GM21576 (cell line): ENCODE data around the gene EPC1.
"Not testable (repeated sequence)": the region's sequence is repeated elsewhere in the genome, so short reads cannot be mapped to it uniquely, and the experiment has no call there.

Experiments used
- ATAC-seq: cut with Tn5 transposase; IDR thresholded peaks from one replicate; pipeline ENCODE4 v1.9.1; 2021; ENCODE audit warnings: mild to moderate bottlenecking, moderate library complexity; ENCODE audit not compliant: unreplicated experiment

Gene EPC1

DNA sequence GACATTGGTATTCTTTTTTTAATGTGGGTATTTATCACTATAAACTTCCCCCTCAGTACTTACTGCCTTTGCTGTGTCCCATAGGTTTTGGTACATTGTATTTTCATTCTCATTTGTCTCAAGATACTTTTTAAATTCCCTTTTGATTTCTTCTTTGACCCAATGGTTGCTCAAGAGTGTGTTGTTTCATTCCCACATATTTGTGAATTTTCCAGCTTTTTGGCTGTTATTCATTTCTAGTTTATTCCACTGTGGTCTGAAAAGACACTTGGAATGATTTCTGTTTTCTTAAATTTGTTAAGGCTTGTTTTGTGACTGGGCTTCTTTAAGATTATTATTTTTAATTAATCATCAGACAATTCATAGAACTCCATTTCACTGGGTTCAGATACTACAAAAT lies 105.0 kb downstream of the EPC1 start:
- no peak for ATAC-seq

DNA sequence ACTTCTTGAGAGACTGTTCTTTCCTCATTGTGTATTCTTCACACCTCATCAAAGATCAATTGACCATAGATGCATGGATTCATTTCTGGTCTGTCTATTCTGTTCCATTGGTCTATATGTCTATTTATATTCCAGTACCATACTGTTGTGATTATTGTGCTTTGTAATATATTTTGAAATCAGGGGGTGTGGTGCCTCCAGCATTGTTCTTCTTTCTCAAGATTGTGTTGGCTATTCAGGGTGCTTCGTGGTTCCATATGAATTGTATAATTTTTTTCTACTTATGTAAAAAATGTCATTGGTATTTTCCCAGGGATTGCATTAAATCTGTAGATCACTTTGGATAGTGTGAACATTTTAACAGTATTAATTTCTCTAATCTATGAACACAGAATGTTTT lies 106.5 kb downstream of the EPC1 start:
- ATAC-seq: no peak

DNA sequence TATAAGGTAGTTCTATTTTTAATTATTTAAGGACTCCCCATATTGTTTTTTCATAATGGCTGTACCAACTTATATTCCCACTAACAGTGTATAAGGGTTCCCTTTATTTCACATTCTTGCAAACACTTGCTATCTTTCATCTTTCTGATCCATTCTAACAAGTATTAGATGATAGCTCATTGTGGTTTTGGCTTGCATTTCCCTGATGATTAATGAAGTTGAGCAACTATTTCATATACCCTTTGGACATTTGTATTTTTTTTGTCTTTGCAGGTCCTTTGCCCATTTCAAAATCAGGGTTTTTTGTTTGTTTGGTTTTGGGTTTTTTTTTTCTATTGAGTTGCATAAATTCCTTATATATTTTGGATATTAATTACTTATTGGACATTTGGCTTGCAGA lies 107.2 kb downstream of the EPC1 start:
- ATAC-seq: no peak

DNA sequence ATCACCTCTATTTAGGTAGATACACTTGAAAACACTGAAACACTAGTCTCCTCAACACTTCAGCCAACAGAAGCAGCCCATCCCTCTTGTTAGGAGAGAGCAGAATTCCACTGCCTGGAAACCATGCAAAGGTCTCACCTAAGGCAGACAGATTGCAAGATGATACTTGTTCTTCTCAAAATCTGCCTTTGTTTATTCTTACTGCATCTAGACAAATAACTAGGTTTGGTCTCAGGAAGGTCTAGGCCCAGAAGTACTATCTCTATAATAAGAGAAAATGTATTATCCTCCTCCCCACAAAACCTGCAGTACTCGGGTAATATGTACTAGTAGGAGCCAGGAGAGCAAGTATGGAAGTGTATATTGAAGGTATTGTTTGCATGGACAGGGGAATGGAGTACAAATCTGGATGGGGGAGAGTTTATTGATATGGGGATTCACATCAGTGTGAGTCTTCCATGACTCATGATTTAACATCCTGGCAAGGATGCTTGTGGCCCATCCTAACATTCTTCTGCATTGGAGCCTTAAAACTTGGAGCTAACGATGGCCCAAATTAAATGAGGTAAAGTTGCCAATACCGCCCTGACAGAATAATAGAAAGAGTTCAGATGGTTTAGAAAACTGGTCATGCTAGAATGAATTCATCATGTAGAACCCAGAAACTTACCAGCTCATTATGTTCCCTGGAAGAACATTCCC lies 109.2 kb downstream of the EPC1 start:
- ATAC-seq: no peak

DNA sequence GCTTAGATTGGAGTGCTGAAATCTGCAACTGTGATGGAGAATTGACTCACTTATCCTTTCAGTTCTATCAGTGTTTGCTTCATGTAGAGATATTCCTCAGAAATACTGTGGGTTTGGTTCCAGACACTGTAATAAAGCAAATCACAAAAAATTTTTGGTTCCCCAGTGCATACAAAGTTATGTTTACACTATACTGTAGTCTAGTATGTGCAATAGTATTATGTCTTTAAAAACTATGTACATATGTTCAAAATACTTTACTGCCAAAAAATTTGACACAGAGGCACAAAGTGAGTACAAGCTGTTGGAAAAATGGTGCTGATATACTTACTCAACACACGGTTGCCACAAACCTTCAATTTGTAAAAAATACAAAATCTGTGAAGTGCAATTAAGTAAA lies 112.5 kb downstream of the EPC1 start:
- no peak for ATAC-seq

DNA sequence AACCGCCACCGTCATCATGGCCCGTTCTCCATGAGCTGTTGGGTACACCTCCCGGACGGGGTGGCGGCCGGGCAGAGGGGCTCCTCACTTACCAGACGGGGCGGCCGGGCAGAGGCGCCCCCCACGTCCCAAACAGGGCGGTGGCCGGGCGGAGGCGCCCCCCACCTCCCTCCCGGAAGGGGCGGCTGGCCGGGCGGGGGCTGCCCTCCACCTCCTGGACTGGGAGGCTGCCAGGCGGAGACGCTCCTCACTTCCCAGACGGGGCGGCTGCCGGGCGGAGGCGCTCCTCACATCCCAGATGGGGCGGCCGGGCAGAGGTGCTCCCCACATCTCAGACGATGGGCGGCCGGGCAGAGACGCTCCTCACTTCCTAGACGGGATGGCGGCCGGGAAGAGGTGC lies 113.6 kb downstream of the EPC1 start:
- not testable (repeated sequence) for ATAC-seq

DNA sequence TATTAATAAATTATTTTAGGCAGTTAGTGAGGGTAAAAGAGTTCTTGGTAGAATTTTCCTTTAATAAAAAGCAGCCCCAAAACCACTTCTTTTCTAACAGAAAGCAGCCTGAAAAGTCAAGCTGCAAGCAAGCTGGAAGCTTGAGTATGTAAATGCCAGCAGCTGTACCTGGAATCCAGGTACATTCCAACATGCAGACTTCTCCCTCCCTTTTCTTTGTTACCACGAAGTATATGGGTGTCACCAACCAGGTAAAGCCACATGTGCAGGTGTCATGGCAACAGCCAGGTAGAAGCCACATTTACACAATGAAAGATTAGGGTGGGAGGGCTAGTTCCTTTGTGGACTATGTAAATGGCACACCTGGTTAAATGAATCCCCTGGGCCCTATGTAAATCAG lies 114.6 kb downstream of the EPC1 start:
- no peak for ATAC-seq

DNA sequence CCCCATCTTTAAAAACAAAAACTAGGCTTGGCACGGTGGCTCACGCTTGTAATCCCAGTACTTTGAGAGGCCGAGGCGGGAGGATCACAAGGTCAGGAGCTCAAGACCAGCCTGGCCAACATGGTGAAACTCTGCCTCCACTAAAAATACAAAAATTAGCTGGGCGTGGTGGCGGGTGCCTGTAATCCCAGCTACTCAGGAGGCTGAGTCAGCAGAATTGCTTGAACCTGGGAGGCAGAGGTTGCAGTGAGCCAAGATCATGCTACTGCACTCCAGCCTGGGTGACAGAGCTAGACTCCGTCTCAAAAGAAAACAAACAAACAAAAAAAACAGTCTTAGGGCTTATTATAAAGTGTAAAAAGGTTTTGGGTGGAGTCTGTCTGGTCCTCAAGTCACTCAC lies 117.2 kb downstream of the EPC1 start:
- not testable (repeated sequence) for ATAC-seq

DNA sequence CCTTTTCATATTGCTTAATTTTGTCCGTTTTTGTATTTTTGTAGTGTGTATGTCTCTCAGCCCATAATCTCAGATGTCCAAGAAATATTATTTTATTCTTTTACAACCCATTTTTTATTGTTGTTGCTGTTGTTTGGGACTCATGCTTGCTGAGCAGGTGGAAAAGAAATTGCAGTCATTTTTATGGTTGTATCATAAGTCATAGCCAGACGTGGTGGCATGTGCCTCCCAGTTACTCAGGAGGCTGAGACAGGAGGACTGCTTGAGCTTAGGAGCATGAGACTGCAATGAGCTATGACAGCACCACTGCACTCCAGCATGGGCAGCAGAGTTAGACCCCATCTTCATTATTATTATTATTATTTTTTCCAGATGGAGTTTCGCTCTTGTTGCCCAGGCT lies 117.8 kb downstream of the EPC1 start:
- ATAC-seq: no peak

DNA sequence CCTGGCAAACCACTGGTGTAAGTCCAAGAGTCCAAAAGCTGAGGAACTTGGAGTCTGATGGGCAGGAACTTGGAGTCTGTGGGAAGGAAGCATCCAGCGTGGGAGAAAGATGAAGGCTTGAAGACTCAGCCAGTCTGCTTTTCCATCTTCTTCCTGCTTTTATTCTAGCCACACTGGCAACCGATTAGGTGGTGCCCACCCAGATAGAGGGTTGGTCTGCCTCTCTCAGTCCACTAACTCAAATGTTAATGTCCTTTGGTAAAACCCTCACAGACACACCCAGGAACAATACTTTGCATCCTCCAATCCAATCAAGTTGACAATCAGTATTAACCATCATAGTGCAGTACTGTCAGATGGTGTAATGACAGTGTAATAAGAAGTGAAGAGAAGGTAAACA lies 119.2 kb downstream of the EPC1 start:
- no peak for ATAC-seq

DNA sequence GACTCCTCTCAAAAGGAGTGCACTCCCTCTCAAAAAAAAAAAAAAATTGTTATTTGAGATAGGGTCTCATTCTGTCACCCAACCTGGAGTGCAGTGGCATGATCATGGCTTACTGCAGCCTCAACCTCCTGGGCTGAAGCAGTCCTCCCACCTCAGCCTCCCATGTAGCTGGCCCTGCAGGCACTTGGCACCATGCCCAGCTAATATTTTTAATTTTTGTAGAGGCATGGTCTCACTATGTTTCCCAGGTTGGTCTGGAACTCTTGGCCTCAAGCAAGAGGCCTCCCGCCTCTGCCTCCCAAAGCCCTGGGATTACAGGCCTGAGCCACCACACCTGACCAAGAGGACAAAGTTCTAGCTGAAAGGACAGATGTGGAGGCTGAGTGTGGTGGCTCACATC lies 120.3 kb downstream of the EPC1 start:
- no peak for ATAC-seq

DNA sequence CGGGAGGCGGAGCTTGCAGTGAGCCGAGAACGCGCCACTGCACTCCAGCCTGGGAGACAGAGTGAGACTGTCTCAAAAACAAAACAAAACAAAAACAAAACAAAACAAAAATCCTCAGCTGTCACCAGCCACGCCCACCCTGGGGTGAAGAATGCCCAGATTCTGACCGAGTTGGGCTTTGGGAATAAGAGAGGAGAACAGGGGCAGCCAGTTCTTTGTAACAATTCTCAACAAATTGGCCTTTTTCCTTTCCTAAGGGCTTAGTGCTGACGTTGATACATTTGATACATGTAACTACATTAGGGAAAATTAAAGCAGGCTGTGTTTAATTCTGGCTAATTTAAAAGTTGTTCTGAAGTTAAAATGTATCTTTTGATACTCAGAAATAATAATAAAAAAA lies 121.0 kb downstream of the EPC1 start:
- ATAC-seq: no peak

DNA sequence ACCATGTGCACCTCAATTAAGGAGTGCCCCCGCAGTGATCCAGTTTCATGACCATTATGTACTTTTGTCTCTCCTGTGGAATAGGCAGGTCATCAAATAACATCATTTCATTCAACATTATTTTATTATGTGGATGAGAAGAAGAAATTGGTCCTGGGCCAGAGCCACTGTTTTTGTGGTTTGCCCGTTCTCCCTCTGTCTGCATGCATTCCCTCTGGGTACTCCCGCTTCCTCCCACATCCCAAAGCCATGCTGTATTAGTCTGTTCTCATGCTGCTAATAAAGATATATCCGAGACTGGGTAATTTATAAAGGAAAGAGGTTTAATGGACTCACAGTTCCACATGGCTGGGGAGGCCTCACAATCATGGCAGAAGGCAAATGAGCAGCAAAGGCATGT lies 124.6 kb downstream of the EPC1 start:
- ATAC-seq: not testable (repeated sequence)

DNA sequence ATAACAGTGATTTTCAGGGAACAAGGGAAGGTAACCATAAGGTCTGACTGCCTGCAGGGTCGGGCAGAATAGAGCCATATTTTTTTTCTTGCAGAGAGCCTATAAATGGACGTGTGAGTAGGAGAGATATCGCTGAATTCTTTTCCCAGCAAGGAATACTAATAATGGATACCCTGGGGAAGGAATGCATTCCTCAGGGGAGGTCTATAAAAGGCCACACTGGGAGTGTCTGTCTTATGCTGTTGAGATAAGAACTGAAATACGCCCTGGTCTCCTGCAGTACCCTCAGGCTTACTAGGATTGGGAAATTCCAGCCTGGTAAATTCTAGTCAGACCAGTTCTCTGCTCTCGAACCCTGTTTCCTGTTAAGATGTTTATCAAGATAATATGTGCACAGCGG lies 127.8 kb downstream of the EPC1 start:
- not testable (repeated sequence) for ATAC-seq

DNA sequence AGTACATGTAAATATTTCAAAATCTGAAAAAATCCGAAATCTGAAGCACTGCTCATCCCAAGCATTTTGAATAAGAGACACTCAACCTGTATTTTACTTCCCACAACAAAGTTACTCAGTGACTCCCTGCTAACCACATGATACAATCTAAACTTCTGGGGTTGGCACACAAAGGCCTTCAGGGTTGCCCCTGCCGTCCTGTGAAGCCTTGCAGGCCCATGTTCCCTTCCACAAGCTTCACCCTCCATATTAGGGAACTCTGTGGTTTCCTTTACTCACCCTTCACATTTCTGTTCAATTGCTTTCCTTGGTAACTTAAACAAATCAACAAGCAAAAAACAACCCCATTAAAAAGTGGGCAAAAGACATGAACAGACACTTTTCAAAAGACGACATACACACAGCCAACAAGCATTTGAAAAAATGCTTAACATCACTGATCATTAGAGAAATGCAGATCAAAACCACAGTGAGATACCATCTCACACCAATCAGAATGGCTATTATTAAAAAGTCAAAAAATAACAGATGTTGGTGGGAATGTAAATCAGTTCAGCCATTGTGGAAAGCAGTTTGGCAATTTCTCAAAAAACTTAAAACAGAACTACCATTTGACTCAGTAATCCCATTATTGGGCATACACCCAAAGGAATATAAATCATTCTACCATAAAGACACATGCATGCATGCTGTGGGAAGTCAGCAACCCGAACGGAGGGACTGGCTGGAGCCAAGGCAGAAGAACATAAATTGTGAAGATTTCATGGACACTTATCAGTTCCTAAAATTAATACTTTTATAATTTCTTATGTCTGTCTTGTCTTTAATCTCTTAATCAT lies 128.5 kb downstream of the EPC1 start:
- ATAC-seq: not testable (repeated sequence)
